Measurements from ENCODE around the gene BCR. TPM values are rescaled to one million over a fixed set of nuclear protein-coding genes. Genes with fewer than 3 reads are reported as not detected.

The BCR gene
- total and polyA plus RNA-seq, 2 of the 13 experiments (the other 11 are each of a cell fraction or from before 2014, with no cell fraction given): 19.9 to 33.6 TPM

- no peak for TF ChIP-seq ZBTB4 (CRISPR knock-in tag; IDR thresholded peaks at IDR 0.05; ENCODE audit: borderline replicate concordance)
- TF ChIP-seq FOXA3 (CRISPR knock-in tag; IDR thresholded peaks at IDR 0.05): 0 out of 2 replicates have a peak, but pooled peaks have one; percentile 21
- TF ChIP-seq ZBED4 (CRISPR knock-in tag; IDR thresholded peaks at IDR 0.05; ENCODE audit: borderline replicate concordance): 0 out of 2 replicates have a peak, but pooled peaks have one; percentile 34
- TF ChIP-seq NONO (IDR thresholded peaks at IDR 0.05): no peak
- 0 out of 2 replicates have a peak, but pooled peaks have one; percentile 43 for TF ChIP-seq NONO (CRISPR knock-in tag; conservative IDR thresholded peaks at IDR 0.05)
- peak; percentile 67 for TF ChIP-seq ZNF629 (CRISPR knock-in tag; conservative IDR thresholded peaks at IDR 0.05)
- no peak for TF ChIP-seq GZF1 (CRISPR knock-in tag; IDR thresholded peaks at IDR 0.05)
- peak; percentile 52; the same call in 1 of the 2 replicates for TF ChIP-seq UBTF (CRISPR knock-in tag; IDR thresholded peaks at IDR 0.05)
- TF ChIP-seq ZNF567 (CRISPR knock-in tag; IDR thresholded peaks at IDR 0.05; ENCODE audit: borderline replicate concordance): 0 out of 2 replicates have a peak, but pooled peaks have one; percentile 38
- TF ChIP-seq NFKB2 (CRISPR knock-in tag; IDR thresholded peaks at IDR 0.05; ENCODE audit: borderline replicate concordance): 0 out of 2 replicates have a peak, but pooled peaks have one; percentile 32
- peak; percentile 24 for TF ChIP-seq HOXA3 (CRISPR knock-in tag; IDR thresholded peaks at IDR 0.05)
- TF ChIP-seq ZNF234 (CRISPR knock-in tag; conservative IDR thresholded peaks at IDR 0.05): no peak
- TF ChIP-seq GABPB1 (CRISPR knock-in tag; IDR thresholded peaks at IDR 0.05): peak; percentile 21; the same call in 1 of the 2 replicates
These were observed 103.5 kb downstream of the BCR start (continued) for GRCh38 chr22:23283591-23284503.
